Measurements from ENCODE around the gene MBNL1. TPM values are rescaled to one million over a fixed set of nuclear protein-coding genes. Genes with fewer than 3 reads are reported as not detected.
"Not testable (repeated sequence)": the region's sequence is repeated elsewhere in the genome, so short reads cannot be mapped to it uniquely, and the experiment has no call there.

Gene MBNL1
- polyA plus RNA-seq, 1 donor (not counting 4 experiments of a cell fraction or from before 2014, with no cell fraction given): 58.3 TPM

GRCh38 chr3:152335273-152335672 lies 66.5 kb downstream of the MBNL1 start:
- TF ChIP-seq CTCF (optimal IDR thresholded peaks at IDR 0.05 in 1 of 3, IDR thresholded peaks at IDR 0.05 in 1 of 3, conservative IDR thresholded peaks at IDR 0.05 in 1 of 3; ENCODE audit: extremely low read depth in 1 of 3, insufficient read depth in 2 of 3, low read length in 3 of 3) (no peak), EZH2 (IDR thresholded peaks at IDR 0.05; ENCODE audit: low read length) (no peak)
- no peaks in the 10 kb centered on the region for H4K20me1 ChIP-seq (ENCODE audit: control insufficient read depth, extremely low read depth, insufficient read depth, low read length)
- dilution Hi-C loops (cut with MboI; ENCODE audit: extremely low pct_ligation_motif_present, low sequenced_read_pairs): no loop called here
- FAIRE-seq (no peak), DNase-seq (ENCODE audit: low read depth, low spot score) (no peak)
- peaks cover 17% of the 10 kb centered on the region for H3K4me1 ChIP-seq (ENCODE audit: control insufficient read depth, extremely low read depth, insufficient read depth, low read length)
- H3K9ac ChIP-seq (ENCODE audit: control insufficient read depth, extremely low read depth, insufficient read depth, low read length): no peak overlapping the region
- H3K4me3 ChIP-seq (ENCODE audit: control insufficient read depth in 2 of 3, extremely low read depth in 1 of 3, insufficient read depth in 2 of 3, low read depth in 1 of 3, low read length in 3 of 3): no peak overlapping the region
- H3K27ac ChIP-seq (ENCODE audit: control insufficient read depth, insufficient read depth, low read length): no peak overlapping the region
- peaks cover 7% of the 10 kb centered on the region in 2 experiments for H3K36me3 ChIP-seq (ENCODE audit: control insufficient read depth in 2 of 2, extremely low read depth in 1 of 2, insufficient read depth in 2 of 2, low read length in 2 of 2)
- peaks cover 51% of the 10 kb centered on the region for H3K79me2 ChIP-seq (ENCODE audit: control insufficient read depth, insufficient read depth, low read length)
- no peak overlapping the region for H3K4me2 ChIP-seq (ENCODE audit: control insufficient read depth, extremely low read depth, insufficient read depth, low read depth, low read length)
- H2AFZ ChIP-seq (ENCODE audit: control insufficient read depth, low read length): no peak overlapping the region
- H3K9me1 ChIP-seq (ENCODE audit: control insufficient read depth, extremely low read depth, insufficient read depth, low read length): no peaks in the 10 kb centered on the region
- no peaks in the 10 kb centered on the region for H3K27me3 ChIP-seq (ENCODE audit: control insufficient read depth, extremely low read depth, insufficient read depth, low read length)
- no peaks in the 10 kb centered on the region for H3K9me3 ChIP-seq (ENCODE audit: control insufficient read depth, low read depth, low read length)

GRCh38 chr3:152337337-152337736 lies 68.6 kb downstream of the MBNL1 start:
- DNase-seq (ENCODE audit: low read depth, low spot score); H2AFZ ChIP-seq (ENCODE audit: control insufficient read depth, low read length); H3K27me3 ChIP-seq (ENCODE audit: control insufficient read depth, extremely low read depth, insufficient read depth, low read length); H3K27ac ChIP-seq (ENCODE audit: control insufficient read depth, insufficient read depth, low read length); H3K4me2 ChIP-seq (ENCODE audit: control insufficient read depth, extremely low read depth, insufficient read depth, low read depth, low read length); H3K4me1 ChIP-seq (ENCODE audit: control insufficient read depth, extremely low read depth, insufficient read depth, low read length); H3K9ac ChIP-seq (ENCODE audit: control insufficient read depth, extremely low read depth, insufficient read depth, low read length); FAIRE-seq; dilution Hi-C loops (cut with MboI; ENCODE audit: extremely low pct_ligation_motif_present, low sequenced_read_pairs); H3K9me1 ChIP-seq (ENCODE audit: control insufficient read depth, extremely low read depth, insufficient read depth, low read length); H4K20me1 ChIP-seq (ENCODE audit: control insufficient read depth, extremely low read depth, insufficient read depth, low read length); H3K4me3 ChIP-seq (ENCODE audit: control insufficient read depth in 2 of 3, extremely low read depth in 1 of 3, insufficient read depth in 2 of 3, low read depth in 1 of 3, low read length in 3 of 3); H3K9me3 ChIP-seq (ENCODE audit: control insufficient read depth, low read depth, low read length): not testable (repeated sequence)
- Histone ChIP-seq H3K36me3 (ENCODE audit: control insufficient read depth in 2 of 2, extremely low read depth in 1 of 2, insufficient read depth in 2 of 2, low read length in 2 of 2) (peaks cover 10 to 11% of the 10 kb centered on the region in 2 experiments), H3K79me2 (ENCODE audit: control insufficient read depth, insufficient read depth, low read length) (peaks cover 43% of the 10 kb centered on the region)

GRCh38 chr3:152338159-152338720 lies 69.5 kb downstream of the MBNL1 start:
- Histone ChIP-seq H3K27me3 (ENCODE audit: control insufficient read depth, extremely low read depth, insufficient read depth, low read length) (no peaks in the 10 kb centered on the region), H3K4me2 (ENCODE audit: control insufficient read depth, extremely low read depth, insufficient read depth, low read depth, low read length) (no peak overlapping the region), H3K27ac (ENCODE audit: control insufficient read depth, insufficient read depth, low read length) (no peak overlapping the region), H3K4me1 (ENCODE audit: control insufficient read depth, extremely low read depth, insufficient read depth, low read length) (no peaks in the 10 kb centered on the region), H4K20me1 (ENCODE audit: control insufficient read depth, extremely low read depth, insufficient read depth, low read length) (no peaks in the 10 kb centered on the region), H2AFZ (ENCODE audit: control insufficient read depth, low read length) (no peak overlapping the region), H3K79me2 (ENCODE audit: control insufficient read depth, insufficient read depth, low read length) (peaks cover 36% of the 10 kb centered on the region), H3K9me1 (ENCODE audit: control insufficient read depth, extremely low read depth, insufficient read depth, low read length) (no peaks in the 10 kb centered on the region), H3K9me3 (ENCODE audit: control insufficient read depth, low read depth, low read length) (no peaks in the 10 kb centered on the region), H3K9ac (ENCODE audit: control insufficient read depth, extremely low read depth, insufficient read depth, low read length) (no peak overlapping the region), H3K36me3 (ENCODE audit: control insufficient read depth in 2 of 2, extremely low read depth in 1 of 2, insufficient read depth in 2 of 2, low read length in 2 of 2) (peaks cover 10 to 11% of the 10 kb centered on the region in 2 experiments), H3K4me3 (ENCODE audit: control insufficient read depth in 2 of 3, extremely low read depth in 1 of 3, insufficient read depth in 2 of 3, low read depth in 1 of 3, low read length in 3 of 3) (no peak overlapping the region)
- FAIRE-seq (no peak), DNase-seq (ENCODE audit: low read depth, low spot score) (no peak)
- dilution Hi-C loops (cut with MboI; ENCODE audit: extremely low pct_ligation_motif_present, low sequenced_read_pairs): no loop called here
- no peak for TF ChIP-seq CTCF (optimal IDR thresholded peaks at IDR 0.05 in 1 of 3, IDR thresholded peaks at IDR 0.05 in 1 of 3, conservative IDR thresholded peaks at IDR 0.05 in 1 of 3; ENCODE audit: extremely low read depth in 1 of 3, insufficient read depth in 2 of 3, low read length in 3 of 3)
- no peak for TF ChIP-seq EZH2 (IDR thresholded peaks at IDR 0.05; ENCODE audit: low read length)
